GM12865 (cell line): ENCODE results near the gene ALDH1L2.

Experiments
- DNase-seq: peaks from one replicate; pipeline ENCODE4 v3.0.0; 2010; ENCODE audit warnings: low read depth
- H3K4me3 ChIP-seq: 2 replicates; pipeline ENCODE4 v1.5.1; 2011; ENCODE audit warnings: mild to moderate bottlenecking, low read depth, low read length, control low read depth
- TF ChIP-seq, protein P1 (sequence below): IDR thresholded peaks from 2 replicates; pipeline ENCODE4 v1.5.1; 2011; ENCODE audit warnings: low read length, control low read depth, low read depth, inconsistent platforms; ENCODE audit not compliant: insufficient read depth; ENCODE audit errors: missing control alignments

ALDH1L2 gene

DNA sequence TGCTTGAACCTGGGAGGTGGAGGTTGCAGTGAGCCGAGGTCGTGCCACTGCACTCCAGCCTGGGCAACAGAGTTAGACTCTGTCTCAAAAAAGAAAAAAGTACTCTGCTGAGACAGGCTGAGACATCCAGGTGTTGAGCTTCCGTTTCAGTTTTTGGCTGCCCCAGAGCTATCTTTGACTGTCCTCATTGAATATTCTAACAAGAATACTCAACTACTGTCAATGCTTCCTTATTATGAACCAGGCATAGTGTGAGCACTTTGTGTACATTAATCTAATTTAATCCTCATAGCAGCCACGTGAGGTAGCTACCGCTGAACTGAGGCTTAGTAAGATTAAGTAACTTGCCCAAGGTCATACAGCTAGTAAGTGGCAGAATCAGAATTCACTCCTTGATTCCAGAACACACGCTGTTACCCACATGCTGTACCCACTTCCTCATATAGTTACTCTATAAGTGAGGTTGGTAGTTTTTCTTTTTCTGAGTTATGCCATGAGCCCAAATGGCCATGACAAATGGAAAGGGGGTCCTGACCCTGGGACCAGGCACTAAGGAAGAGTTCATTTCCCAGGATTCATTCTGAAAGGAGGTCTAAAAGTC lies 11.3 kb downstream of the ALDH1L2 start:
- no peak overlapping the region for H3K4me3 ChIP-seq
- TF ChIP-seq, protein P1, sequence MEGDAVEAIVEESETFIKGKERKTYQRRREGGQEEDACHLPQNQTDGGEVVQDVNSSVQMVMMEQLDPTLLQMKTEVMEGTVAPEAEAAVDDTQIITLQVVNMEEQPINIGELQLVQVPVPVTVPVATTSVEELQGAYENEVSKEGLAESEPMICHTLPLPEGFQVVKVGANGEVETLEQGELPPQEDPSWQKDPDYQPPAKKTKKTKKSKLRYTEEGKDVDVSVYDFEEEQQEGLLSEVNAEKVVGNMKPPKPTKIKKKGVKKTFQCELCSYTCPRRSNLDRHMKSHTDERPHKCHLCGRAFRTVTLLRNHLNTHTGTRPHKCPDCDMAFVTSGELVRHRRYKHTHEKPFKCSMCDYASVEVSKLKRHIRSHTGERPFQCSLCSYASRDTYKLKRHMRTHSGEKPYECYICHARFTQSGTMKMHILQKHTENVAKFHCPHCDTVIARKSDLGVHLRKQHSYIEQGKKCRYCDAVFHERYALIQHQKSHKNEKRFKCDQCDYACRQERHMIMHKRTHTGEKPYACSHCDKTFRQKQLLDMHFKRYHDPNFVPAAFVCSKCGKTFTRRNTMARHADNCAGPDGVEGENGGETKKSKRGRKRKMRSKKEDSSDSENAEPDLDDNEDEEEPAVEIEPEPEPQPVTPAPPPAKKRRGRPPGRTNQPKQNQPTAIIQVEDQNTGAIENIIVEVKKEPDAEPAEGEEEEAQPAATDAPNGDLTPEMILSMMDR = no peak
- no peak for DNase-seq

DNA sequence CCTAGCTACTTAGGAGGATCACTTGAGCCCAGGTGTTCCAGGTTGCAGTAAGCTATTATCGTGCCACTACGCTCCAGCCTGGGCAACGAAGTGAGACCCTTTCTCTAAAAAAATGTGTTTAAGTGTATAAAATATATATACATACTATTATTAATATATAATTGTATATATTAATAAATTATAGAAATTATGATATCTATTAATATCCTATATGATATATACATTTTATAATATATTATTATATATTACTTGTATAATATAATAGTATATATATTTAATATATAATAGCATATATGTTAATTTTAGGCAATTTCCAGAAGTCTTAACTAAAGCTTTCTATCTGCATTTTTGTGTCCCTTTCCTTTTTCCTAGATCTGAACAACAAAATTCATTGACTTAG lies 12.3 kb downstream of the ALDH1L2 start:
- TF ChIP-seq, protein P1 = no peak
- DNase-seq = no peak
- H3K4me3 ChIP-seq = no peak overlapping the region

DNA sequence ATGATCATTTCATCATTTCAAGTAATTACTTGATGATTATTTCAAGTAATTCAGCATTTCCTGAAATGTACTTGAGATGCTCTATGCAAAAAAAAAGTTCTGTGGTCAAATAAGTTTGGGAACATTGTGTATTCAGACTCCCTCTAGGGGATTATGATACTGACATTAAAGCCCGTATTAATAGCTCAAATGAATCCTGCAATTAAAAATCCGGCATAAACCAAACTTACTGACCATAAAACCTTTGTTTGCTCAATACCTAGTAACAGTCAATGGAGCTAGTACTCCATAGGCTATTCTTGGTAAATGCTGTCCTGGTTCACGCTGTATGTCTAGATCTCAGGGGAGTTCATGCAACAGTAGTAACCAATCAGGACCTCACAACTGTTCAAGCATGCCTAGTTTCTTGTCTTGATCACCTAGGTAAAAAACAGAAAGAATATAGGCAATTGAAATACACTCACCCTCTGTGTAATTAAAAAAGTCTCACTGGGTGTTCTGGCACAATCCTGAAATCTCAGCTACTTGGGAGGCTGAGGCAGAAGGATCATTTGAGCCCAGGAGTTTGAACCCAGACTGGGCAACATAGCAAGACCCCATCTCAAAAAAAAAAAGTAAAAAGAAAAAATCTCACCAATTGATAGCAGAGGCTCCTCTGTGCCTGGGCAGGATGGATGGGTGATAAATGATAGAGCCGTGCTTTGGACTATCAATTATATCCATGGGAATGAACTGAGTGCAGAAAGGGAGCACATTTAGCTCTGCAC lies 14.1 kb downstream of the ALDH1L2 start:
- TF ChIP-seq, protein P1 = no peak
- H3K4me3 ChIP-seq = no peak overlapping the region

DNA sequence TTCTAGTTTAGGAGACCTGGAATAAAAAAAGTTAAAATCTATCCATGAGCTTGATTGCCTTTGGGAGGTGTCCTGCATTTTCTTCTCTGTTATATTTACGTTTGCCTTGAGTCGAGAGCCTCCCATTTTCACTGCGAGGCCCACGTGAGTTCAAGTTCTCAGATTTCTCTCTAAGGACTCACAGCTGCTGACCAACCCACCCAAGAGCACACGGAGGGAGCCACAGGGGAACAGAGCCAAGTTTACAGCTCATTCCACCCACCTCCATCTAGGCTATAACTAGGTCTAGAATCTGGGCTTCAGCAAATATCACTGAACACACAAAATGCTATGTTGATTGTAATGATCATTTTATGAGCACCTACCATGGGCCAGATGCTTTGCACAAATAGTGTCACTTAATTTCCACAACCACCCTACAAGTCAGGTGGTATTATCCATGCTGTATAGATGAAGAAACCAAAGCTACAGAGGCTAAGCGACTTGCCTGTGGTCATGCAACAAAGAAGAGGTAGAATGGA lies 16.7 kb downstream of the ALDH1L2 start:
- no peak for DNase-seq
- no peak overlapping the region for H3K4me3 ChIP-seq
- TF ChIP-seq, protein P1 = no peak

More for the DNA sequence above, 14.1 kb downstream of the ALDH1L2 start:
- DNase-seq = no peak

DNA sequence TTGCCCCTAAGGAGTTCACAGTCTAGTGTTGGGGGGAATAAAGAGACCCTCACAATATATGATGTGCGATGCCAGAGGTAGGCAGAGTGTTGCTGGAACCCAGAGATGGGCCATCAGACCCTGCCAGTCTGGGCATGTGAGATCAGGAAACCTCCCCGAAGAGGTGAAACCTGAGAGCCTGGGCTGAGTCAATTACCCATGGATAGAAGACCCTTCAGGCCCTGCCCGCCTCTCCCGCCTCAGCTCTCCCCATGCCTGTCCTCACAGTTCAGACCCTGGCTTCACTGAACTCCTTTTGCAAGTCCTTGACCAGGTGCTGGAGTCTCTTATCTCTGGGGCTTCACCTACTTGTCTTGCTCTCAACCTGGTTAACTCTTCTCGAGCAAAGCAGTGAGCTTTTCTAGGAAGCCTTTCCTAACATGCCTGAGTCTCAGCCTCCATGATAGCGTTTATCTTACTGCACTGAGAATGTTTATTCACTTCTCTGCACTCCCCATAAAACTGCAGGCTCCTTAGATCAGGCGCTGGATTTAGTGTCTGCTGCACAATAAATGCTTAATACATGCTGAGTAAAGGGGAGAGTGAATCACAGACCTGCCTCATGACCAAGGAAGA lies 19.6 kb downstream of the ALDH1L2 start:
- H3K4me3 ChIP-seq = no peak overlapping the region
- TF ChIP-seq, protein P1 = no peak
- no peak for DNase-seq

DNA sequence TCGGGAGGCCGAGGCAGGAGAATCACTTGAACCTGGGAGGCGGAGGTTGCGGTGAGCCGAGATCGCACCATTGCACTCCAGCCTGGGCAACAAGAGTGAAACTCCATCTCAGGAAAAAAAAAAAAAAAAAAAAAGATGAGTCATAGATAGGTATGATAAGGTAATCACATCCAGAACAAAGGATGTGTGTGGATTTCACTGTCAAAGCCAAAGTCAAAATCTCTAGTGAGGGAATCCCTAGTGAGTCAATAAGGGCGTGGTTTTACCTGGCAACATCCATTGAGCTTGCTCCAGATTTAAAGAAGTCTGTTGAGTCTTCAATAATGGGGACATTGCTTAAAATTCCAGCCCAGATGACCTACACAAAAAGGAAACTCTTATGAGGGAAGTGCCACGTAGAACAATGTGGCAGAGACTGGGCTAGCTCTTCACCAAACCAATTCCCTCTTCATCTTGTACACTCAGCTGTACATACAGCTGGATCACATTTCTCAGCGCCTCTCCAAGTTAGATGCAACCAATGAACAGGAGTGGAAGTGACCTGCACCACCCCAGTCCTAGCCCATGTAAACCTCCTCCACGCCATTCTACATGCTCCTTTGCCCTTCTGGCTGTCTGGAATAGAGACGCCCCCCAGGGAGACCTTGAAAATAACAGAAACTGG lies 23.4 kb downstream of the ALDH1L2 start:
- H3K4me3 ChIP-seq = no peak overlapping the region
- TF ChIP-seq, protein P1 = no peak
- DNase-seq = no peak
